GM12878 (cell line): Measurements from ENCODE around the gene MYO3A. TPM values are rescaled to one million over a fixed set of nuclear protein-coding genes. Genes with fewer than 3 reads are reported as not detected.

ENCODE experiments used
- ATAC-seq: fragments of 200-7000 bp; cut with Tn5 transposase; 3 replicates; pipeline ENCODE4 v1.9.1; 2020; ENCODE audit warnings: mild to moderate bottlenecking, moderate library complexity
- BruUV-seq: library from RNA; stranded (reverse); fragments of 400-500 nt; replicated peaks from 2 replicates; lab custom pipeline; 2021; lab: Mats Ljungman, UMichigan
- CTCF ChIA-PET: fragments of 300-600 bp; sonication (Branson Sonifier 250); formaldehyde crosslinking; extraction: SDS; loops from one replicate; lab custom pipeline; 2021; ENCODE audit warnings: inconsistent platforms; lab: Yijun Ruan, JAX
- POLR2A ChIA-PET: fragments of 350-600 bp; formaldehyde crosslinking; extraction: SDS; loops from one replicate; lab custom pipeline; 2021; ENCODE audit warnings: inconsistent platforms; lab: Charles Lee
- RAD21 ChIA-PET: fragments of 300-600 bp; sonication (Branson Sonifier 250); formaldehyde crosslinking; loops from one replicate; lab custom pipeline; 2023; ENCODE audit warnings: antibody characterized with exemption; ENCODE audit not compliant: unreplicated experiment; lab: Charles Lee
- SMC1A ChIA-PET: fragments of 300-600 bp; sonication (Branson Sonifier 250); formaldehyde crosslinking; loops from one replicate; lab custom pipeline; 2023; ENCODE audit not compliant: unreplicated experiment, uncharacterized antibody; lab: Charles Lee
- DNase-seq: peaks from one replicate; pipeline ENCODE4 v3.0.0-alpha.2; 2011; ENCODE audit warnings: low read depth, low spot score
- FAIRE-seq: peaks from 3 replicates; lab custom pipeline; 2011; peaks lifted over from hg19 to GRCh38; lab: Jason Lieb, UNC
- H2AFZ ChIP-seq: 2 replicates; pipeline ENCODE4 v1.6.0; 2011; ENCODE audit warnings: low read depth, low read length, control low read depth; ENCODE audit not compliant: control insufficient read depth
- H3K27ac ChIP-seq: 2 replicates; pipeline ENCODE4 v1.5.1; 2011; ENCODE audit warnings: control low read depth; ENCODE audit not compliant: control insufficient read depth, insufficient read depth
- H3K27me3 ChIP-seq, 2 experiments: replicated peaks in 1 of 2; 2 replicates each; pipeline versions ENCODE4 v1.6.0 to v1.6.1; 2011; ENCODE audit warnings: low read length in 1 of 2; ENCODE audit not compliant: control insufficient read depth in 2 of 2, insufficient read depth in 2 of 2
- H3K36me3 ChIP-seq, 2 experiments: 2 replicates each; pipeline ENCODE4 v1.5.1; 2011; ENCODE audit warnings: low read length in 1 of 2; ENCODE audit not compliant: control insufficient read depth in 2 of 2, insufficient read depth in 2 of 2
- H3K4me1 ChIP-seq: 2 replicates; pipeline ENCODE4 v1.6.1; 2011; ENCODE audit warnings: mild to moderate bottlenecking, low read length, moderate library complexity, mixed read lengths; ENCODE audit not compliant: control insufficient read depth, insufficient read depth
- H3K4me2 ChIP-seq: 2 replicates; pipeline ENCODE4 v1.6.0; 2011; ENCODE audit warnings: control low read depth; ENCODE audit not compliant: control insufficient read depth, insufficient read depth
- H3K4me3 ChIP-seq: fragments of 200-600 bp; sonication (generic); 2 replicates; pipeline ENCODE4 v1.5.1; 2016
- H3K79me2 ChIP-seq: 2 replicates; pipeline ENCODE4 v1.6.0; 2011; ENCODE audit warnings: low read length; ENCODE audit not compliant: control insufficient read depth, insufficient read depth
- H3K9ac ChIP-seq: 2 replicates; pipeline ENCODE4 v1.8.0; 2011; ENCODE audit warnings: low read length, control low read depth, mixed read lengths; ENCODE audit not compliant: control insufficient read depth, insufficient read depth
- H3K9me3 ChIP-seq: replicated peaks from 3 replicates; pipeline ENCODE4 v1.5.1; 2011; ENCODE audit warnings: mild to moderate bottlenecking, low read length; ENCODE audit not compliant: control insufficient read depth, insufficient read depth
- H4K20me1 ChIP-seq: 2 replicates; pipeline ENCODE4 v1.6.0; 2011; ENCODE audit not compliant: control insufficient read depth, insufficient read depth
- CREB1 ChIP-seq: IDR thresholded peaks from 2 replicates; pipeline ENCODE4 v1.6.1; 2012; ENCODE audit warnings: low read depth, mild to moderate bottlenecking, inconsistent platforms
- GATAD2B ChIP-seq: fragments of 450-650 bp; conservative IDR thresholded peaks from 2 replicates; pipeline ENCODE4 v1.6.1; 2017; ENCODE audit warnings: low read depth, mild to moderate bottlenecking, moderate library complexity
- IKZF1 ChIP-seq: fragments of 450-650 bp; conservative IDR thresholded peaks from 2 replicates; pipeline ENCODE4 v1.6.1; 2017; ENCODE audit warnings: antibody characterized with exemption, mild to moderate bottlenecking
- POLR2A ChIP-seq: IDR thresholded peaks from 2 replicates; pipeline ENCODE4 v1.6.1; 2011; ENCODE audit warnings: low read depth, mild to moderate bottlenecking, low read length
- RFX5 ChIP-seq: IDR thresholded peaks from 2 replicates; pipeline ENCODE4 v1.6.1; 2011; ENCODE audit warnings: low read depth, low read length, improper control_type of control experiment
- SIX5 ChIP-seq: IDR thresholded peaks from 2 replicates; pipeline ENCODE4 v1.6.1; 2011; ENCODE audit warnings: mild to moderate bottlenecking, low read depth, low read length, moderate library complexity; ENCODE audit not compliant: severe bottlenecking
- TBL1XR1 ChIP-seq: IDR thresholded peaks from 2 replicates; pipeline ENCODE4 v1.6.1; 2012; ENCODE audit warnings: low read depth, low read length, improper control_type of control experiment
- WGBS: methylation state at CpG from one replicate; pipeline ENCODE4 v1.1.6; 2016; ENCODE audit warnings: low lambda C conversion rate; ENCODE audit not compliant: insufficient replicate concordance, insufficient coverage; ENCODE audit errors: missing lambda C conversion rate; 5-methylcytosine and 5-hydroxymethylcytosine counted together
- in situ Hi-C: fragments of 300-500 bp; cut with MboI; formaldehyde crosslinking; loops from 9 replicates; pipeline ENCODE4 v1.14.3; 2018; ENCODE audit warnings: mixed read lengths
- intact Hi-C: fragments of 100-400 bp; cut with micrococcal nuclease; formaldehyde crosslinking; loops from one replicate; pipeline ENCODE4 v1.14.2; 2022; ENCODE audit not compliant: unreplicated experiment
- polyA plus RNA-seq, 11 experiments: library from polyadenylated mRNA; depleted of rRNA in 4 of 11; unstranded in 6 of 11; stranded (reverse) in 5 of 11; fragments of >200 nt; fragmentation: Nextera tagmentation in 4 of 11; fragmentation: Illumina TruSeq in 1 of 11; extraction: Ambion mirVana in 4 of 11; extraction: Trizol in 1 of 11; gene quantifications; 1 replicate in 1 of 11; 2 replicates in 10 of 11; pipeline versions ENCODE4 v1.2.1 to v1.2.3, GENCODE V29; 2011 to 2016; ENCODE audit warnings: inconsistent platforms in 2 of 11, missing spikeins in 2 of 11, low read depth in 1 of 11
- total RNA-seq, 4 experiments: library from RNA; depleted of rRNA in 3 of 4; stranded (reverse); fragments of >200 nt in 3 of 4; fragmentation: Illumina TruSeq in 1 of 4; extraction: Trizol in 1 of 4; gene quantifications; 2 replicates each; pipeline versions ENCODE4 v1.2.1 to v1.2.3, GENCODE V29; 2013 to 2021
- TF ChIP-seq, protein P1 (sequence below): fragments of 450-650 bp; IDR thresholded peaks from 2 replicates; pipeline ENCODE4 v1.6.1; 2016; ENCODE audit warnings: mild to moderate bottlenecking, moderate library complexity, borderline replicate concordance
- TF ChIP-seq, protein P2 (sequence below): fragments of 450-650 bp; IDR thresholded peaks from 2 replicates; pipeline ENCODE4 v1.6.1; 2017; ENCODE audit warnings: mild to moderate bottlenecking, moderate library complexity
- TF ChIP-seq, protein P3 (sequence below): fragments of 450-650 bp; formaldehyde crosslinking; IDR thresholded peaks from 2 replicates; pipeline ENCODE4 v1.5.0; 2022; ENCODE audit warnings: mild to moderate bottlenecking, missing genetic modification characterization

The MYO3A gene
- total and polyA plus RNA-seq, 10 of the 15 experiments (the other 5 are each of a cell fraction or from before 2014, with no cell fraction given): not detected

DNA sequence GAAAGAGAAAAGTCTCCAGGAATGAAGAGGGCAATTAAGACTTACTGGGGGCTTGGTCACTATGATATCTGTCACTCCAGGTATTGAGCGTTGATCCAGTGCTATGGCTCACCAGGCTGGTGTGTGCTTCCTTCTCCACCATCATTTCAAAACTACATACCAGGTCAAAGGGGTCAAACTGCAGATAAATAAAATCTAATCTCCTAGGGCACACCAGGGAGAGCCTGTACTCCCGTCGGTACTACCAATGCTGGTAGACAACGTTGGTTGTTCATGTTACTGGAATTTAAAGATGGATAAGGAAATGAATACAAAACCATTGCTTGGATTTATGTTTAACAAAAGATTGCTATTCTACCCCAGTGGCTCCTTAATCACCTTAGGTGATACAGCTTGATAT lies 118.3 kb downstream of the MYO3A start:
- intact Hi-C loops: no loop called here
- no peak for FAIRE-seq
- Histone ChIP-seq H3K4me1 (no peaks in the 10 kb centered on the region), H2AFZ (no peak overlapping the region), H3K4me3 (no peak overlapping the region), H3K9me3 (no peaks in the 10 kb centered on the region), H3K9ac (no peak overlapping the region), H3K27me3 (no peaks in the 10 kb centered on the region), H3K79me2 (no peaks in the 10 kb centered on the region), H3K27ac (no peak overlapping the region), H4K20me1 (no peaks in the 10 kb centered on the region), H3K4me2 (no peak overlapping the region), H3K36me3 (no peaks in the 10 kb centered on the region)
- no peak for ATAC-seq
- ChIA-PET RAD21 (no interaction called here), POLR2A (no interaction called here), SMC1A (no interaction called here), CTCF (no interaction called here)
- DNase-seq: no peak
- in situ Hi-C loops: no loop called here
- BruUV-seq: no TSS peak
- 53% methylated on average over 4 of the region's 4 CpGs for WGBS
- TF ChIP-seq POLR2A: no peak
- TF ChIP-seq TBL1XR1: no peak
- TF ChIP-seq, protein P1, sequence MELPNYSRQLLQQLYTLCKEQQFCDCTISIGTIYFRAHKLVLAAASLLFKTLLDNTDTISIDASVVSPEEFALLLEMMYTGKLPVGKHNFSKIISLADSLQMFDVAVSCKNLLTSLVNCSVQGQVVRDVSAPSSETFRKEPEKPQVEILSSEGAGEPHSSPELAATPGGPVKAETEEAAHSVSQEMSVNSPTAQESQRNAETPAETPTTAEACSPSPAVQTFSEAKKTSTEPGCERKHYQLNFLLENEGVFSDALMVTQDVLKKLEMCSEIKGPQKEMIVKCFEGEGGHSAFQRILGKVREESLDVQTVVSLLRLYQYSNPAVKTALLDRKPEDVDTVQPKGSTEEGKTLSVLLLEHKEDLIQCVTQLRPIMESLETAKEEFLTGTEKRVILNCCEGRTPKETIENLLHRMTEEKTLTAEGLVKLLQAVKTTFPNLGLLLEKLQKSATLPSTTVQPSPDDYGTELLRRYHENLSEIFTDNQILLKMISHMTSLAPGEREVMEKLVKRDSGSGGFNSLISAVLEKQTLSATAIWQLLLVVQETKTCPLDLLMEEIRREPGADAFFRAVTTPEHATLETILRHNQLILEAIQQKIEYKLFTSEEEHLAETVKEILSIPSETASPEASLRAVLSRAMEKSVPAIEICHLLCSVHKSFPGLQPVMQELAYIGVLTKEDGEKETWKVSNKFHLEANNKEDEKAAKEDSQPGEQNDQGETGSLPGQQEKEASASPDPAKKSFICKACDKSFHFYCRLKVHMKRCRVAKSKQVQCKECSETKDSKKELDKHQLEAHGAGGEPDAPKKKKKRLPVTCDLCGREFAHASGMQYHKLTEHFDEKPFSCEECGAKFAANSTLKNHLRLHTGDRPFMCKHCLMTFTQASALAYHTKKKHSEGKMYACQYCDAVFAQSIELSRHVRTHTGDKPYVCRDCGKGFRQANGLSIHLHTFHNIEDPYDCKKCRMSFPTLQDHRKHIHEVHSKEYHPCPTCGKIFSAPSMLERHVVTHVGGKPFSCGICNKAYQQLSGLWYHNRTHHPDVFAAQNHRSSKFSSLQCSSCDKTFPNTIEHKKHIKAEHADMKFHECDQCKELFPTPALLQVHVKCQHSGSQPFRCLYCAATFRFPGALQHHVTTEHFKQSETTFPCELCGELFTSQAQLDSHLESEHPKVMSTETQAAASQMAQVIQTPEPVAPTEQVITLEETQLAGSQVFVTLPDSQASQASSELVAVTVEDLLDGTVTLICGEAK: no peak
- TF ChIP-seq SIX5: no peak
- TF ChIP-seq IKZF1: no peak
- TF ChIP-seq RFX5: no peak
- TF ChIP-seq, protein P2, sequence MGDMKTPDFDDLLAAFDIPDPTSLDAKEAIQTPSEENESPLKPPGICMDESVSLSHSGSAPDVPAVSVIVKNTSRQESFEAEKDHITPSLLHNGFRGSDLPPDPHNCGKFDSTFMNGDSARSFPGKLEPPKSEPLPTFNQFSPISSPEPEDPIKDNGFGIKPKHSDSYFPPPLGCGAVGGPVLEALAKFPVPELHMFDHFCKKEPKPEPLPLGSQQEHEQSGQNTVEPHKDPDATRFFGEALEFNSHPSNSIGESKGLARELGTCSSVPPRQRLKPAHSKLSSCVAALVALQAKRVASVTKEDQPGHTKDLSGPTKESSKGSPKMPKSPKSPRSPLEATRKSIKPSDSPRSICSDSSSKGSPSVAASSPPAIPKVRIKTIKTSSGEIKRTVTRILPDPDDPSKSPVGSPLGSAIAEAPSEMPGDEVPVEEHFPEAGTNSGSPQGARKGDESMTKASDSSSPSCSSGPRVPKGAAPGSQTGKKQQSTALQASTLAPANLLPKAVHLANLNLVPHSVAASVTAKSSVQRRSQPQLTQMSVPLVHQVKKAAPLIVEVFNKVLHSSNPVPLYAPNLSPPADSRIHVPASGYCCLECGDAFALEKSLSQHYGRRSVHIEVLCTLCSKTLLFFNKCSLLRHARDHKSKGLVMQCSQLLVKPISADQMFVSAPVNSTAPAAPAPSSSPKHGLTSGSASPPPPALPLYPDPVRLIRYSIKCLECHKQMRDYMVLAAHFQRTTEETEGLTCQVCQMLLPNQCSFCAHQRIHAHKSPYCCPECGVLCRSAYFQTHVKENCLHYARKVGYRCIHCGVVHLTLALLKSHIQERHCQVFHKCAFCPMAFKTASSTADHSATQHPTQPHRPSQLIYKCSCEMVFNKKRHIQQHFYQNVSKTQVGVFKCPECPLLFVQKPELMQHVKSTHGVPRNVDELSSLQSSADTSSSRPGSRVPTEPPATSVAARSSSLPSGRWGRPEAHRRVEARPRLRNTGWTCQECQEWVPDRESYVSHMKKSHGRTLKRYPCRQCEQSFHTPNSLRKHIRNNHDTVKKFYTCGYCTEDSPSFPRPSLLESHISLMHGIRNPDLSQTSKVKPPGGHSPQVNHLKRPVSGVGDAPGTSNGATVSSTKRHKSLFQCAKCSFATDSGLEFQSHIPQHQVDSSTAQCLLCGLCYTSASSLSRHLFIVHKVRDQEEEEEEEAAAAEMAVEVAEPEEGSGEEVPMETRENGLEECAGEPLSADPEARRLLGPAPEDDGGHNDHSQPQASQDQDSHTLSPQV: no peak
- no peak for TF ChIP-seq GATAD2B
- no peak for TF ChIP-seq CREB1
- TF ChIP-seq, protein P3, sequence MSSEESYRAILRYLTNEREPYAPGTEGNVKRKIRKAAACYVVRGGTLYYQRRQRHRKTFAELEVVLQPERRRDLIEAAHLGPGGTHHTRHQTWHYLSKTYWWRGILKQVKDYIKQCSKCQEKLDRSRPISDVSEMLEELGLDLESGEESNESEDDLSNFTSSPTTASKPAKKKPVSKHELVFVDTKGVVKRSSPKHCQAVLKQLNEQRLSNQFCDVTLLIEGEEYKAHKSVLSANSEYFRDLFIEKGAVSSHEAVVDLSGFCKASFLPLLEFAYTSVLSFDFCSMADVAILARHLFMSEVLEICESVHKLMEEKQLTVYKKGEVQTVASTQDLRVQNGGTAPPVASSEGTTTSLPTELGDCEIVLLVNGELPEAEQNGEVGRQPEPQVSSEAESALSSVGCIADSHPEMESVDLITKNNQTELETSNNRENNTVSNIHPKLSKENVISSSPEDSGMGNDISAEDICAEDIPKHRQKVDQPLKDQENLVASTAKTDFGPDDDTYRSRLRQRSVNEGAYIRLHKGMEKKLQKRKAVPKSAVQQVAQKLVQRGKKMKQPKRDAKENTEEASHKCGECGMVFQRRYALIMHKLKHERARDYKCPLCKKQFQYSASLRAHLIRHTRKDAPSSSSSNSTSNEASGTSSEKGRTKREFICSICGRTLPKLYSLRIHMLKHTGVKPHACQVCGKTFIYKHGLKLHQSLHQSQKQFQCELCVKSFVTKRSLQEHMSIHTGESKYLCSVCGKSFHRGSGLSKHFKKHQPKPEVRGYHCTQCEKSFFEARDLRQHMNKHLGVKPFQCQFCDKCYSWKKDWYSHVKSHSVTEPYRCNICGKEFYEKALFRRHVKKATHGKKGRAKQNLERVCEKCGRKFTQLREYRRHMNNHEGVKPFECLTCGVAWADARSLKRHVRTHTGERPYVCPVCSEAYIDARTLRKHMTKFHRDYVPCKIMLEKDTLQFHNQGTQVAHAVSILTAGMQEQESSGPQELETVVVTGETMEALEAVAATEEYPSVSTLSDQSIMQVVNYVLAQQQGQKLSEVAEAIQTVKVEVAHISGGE: no peak
